Measurements from ENCODE around the gene KRI1.
A peak's percentile ranks its signal among the peaks of the same experiment; 100 is the strongest.

- no peak for TF ChIP-seq EZH2 (optimal IDR thresholded peaks at IDR 0.05; ENCODE audit: low read depth, low read length)
- TF ChIP-seq CTCF (IDR thresholded peaks at IDR 0.05; ENCODE audit: low read length) = peak; percentile 20
Measured at GRCh38 chr19:10551698-10552301, 14.0 kb downstream of the KRI1 start.

Data from MM.1S (cell line).